Measurements from ENCODE around the gene USP12.
"Not testable (repeated sequence)": the region's sequence is repeated elsewhere in the genome, so short reads cannot be mapped to it uniquely, and the experiment has no call there.

USP12 gene

DNA sequence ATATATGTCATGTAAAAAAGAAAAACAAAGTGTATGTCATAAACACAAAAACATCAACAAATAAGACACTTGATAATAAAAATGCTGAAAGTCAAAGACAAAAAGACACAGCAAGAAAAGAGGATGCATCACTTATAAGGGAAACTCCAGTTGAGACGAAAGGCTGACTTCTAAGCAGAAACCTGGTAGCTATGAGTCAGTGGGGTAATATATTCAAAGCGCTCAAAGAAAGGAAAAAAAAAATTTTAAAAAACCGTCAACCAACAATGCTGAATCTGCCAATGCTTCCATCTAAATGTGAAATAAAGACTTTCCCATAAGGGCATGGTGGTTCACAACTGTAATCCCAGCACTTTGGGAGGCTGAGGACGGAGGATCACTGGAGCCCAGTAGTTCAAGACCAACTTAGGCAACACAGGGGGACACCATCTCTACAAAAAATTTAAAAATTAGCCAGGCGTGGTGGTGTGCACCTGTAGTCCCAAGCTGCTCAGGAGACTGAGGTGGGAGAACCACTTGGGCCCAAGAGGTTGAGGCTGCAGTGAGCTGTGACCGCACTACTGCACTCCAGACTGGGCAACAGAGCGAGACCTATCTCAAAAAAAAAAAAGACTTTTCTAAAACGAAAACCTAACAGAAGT is 24.0 kb downstream of the USP12 start:
- no peak for DNase-seq

DNA sequence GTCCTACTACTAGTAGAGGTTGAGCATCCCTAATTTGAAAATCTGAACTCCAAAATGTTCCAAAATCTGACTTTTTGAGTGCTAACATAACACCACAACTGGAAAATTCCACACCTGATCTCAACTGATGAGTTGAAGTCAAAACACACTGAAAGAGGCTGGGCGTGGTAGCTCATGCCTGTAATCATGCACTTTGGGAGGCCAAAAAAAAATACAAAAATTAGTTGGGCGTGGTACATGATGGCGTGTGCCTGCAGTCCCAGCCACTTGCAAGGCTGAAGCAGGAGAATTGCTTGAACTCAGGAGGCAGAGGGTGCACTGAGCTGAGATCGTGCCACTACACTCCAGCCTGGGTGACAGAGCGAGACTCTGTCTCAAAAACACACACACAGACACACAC is 29.9 kb downstream of the USP12 start:
- DNase-seq = no peak

DNA sequence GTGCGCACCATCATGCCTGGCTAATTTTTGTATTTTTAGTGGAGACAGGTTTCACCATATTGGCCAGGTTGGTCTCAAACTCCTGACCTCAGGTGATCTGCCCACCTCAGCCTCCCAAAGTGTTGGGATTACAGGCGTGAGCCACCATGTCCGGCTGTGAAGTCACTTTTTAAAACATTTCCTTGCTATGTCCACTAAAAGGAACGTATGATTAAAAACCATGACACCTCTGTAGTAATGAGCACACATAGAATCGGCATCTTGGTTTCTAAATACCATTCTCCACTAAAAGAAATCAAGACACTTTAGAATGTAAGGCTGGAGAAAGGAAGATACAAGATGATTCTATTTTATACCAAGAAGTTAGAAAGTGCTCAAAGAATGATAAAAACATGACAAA is 30.5 kb downstream of the USP12 start:
- DNase-seq = not testable (repeated sequence)

DNA sequence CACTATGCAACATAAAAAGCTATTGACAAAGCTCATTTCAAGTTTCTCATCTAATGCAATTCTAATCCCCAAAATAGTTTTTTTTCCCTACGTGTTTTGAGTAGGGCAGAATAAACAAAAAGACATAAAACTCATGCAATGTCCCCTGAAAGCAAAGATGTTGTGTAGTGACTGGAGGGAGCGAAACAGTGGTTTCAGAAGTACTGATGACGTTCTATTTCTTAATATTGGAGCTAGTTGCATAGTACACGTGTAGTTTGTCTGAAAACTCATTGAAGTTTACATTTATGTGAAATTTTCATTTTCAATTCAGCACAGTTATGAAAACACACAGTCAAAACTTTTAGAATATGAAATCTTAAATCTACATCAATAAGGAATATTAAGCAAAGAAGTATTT is 31.6 kb downstream of the USP12 start:
- no peak for DNase-seq

DNA sequence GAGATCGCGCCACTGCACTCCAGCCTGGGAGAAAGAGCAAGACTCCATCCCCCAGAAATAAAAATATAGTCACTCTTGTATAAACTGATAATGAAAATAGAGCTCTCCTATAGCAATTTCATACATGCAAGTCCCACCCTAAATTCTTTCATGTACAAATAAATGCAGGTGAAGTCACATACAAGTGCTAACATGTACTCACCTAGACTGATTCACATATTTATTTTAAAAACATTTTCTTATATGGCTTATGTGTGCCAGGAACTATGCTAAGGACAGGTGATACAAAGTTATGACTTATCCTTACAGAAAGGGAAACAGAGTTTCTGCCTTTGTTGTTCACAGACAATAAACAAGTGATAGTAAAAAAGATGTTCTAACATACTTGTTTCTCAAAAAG is 32.0 kb downstream of the USP12 start:
- no peak for DNase-seq

DNA sequence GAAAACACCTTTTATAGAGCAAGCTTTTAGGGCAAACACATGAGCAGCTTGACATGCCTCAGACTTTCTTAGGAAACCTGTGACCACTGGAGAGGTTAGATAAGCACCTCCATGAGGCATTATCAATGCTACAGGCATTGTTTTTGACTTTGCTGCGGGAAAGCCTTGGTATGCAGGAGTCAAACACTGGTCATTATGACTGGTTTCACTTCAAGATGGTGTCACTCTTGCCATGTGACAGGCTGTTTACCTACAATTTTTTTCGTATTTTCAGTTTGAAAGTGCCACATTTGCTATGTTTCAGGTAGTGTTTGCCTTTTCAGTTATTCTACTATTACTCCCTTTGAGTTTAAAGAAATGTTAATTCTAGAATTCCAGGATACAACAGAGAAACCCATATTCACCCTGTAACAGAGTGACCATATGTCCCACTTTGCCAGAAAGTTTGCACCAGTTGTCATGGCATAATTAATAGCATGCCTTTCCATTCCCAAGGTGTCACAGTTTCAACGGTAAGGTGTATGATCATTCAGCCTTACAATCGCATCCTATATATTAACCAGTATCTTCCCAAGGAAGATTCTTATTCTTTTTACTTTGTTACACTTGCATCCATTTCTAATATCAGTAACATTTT is 33.0 kb downstream of the USP12 start:
- no peak for DNase-seq

DNA sequence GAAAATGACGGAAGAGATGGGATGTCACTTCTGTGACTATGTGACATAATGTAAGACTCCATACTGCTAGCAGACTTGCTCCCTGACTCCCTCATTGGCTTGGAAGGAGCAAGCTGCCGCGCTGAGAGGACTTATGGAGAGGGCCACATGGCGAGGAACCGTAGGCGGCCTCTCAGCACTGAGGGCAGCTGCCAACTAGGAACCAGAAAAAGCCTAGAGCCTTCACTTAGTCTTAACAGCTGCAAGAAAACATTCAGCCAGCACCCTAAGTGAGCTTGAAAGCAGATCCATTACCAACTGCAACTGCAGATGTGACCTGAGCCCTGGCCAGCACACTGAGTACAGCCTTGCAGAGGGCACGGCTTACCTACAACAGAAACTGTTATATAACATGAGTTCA is 33.9 kb downstream of the USP12 start:
- DNase-seq = no peak

DNA sequence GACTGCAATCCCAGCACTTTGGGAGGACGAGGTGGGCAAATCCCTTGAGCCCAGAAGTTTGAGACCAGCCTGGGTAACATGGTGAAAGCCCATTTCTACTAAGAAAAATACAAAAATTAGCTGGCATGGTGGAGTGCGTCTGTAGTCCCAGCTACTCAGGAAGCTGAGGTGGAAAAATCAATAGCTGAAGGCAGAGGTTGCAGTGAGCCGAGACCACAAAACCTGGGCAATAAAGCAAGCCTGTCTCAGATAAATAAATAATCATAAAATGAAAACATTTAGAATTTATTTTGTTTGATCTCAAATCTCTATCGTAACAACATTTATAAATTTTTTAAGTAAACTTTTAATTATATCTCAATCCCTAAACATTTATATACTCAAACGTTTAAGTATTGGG is 36.6 kb downstream of the USP12 start:
- no peak for DNase-seq

DNA sequence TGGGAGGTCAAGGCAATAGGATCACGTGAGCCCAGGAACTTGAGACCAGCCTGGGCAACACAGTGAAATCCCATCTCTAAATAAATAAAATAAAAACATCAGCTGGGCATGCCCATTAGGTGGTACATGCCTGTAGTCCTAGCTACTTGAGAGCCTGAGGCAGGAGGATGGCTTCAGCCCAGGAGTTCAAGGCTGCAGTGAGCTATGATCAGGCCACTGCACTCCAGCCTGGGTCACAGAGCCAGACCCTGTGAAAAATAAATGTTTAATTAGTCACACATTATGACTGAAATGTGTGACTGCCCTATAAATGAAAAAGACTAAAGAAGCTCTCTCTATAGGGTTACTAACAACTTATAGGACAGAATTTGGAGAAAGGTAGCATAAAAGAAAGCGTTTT is 37.7 kb downstream of the USP12 start:
- no peak for DNase-seq

DNA sequence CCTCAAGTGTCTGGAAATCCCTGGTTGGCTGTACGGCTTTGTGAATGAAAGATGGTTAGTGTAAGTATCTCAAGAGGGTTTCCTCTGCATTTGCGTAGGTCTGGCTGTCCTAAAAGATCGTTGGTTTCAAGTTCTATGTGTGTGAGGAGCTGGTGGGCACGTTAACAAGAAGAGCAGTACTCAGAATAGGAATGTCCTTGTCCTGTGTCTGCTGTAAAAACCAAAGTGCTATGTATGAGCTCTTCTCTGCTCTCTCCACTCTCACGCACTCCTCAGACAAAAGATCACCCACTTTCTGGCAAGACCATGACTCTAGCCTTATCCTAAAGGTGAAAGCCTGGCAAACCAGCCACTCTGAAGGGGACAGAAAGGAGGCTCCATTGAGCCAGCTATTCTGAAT is 39.1 kb downstream of the USP12 start:
- no peak for DNase-seq

DNA sequence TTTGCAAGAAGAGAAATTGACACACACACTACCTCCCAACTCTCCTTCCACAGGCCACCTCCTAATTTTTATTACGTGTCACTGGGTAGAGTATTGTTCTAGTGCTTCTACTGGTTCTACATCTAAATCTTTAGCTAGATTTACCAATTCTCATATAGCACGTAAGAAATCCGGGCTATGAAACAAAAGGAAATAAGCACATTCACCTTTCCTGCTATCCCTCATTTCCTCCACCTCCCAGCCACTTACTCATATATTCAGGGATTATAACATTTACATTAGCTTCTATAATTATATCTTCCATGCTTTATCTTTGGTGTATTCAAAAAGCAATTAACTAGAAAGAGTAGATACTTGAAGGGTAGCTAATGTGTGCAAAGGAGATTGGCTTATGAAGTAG is 39.7 kb downstream of the USP12 start:
- no peak for DNase-seq

DNA sequence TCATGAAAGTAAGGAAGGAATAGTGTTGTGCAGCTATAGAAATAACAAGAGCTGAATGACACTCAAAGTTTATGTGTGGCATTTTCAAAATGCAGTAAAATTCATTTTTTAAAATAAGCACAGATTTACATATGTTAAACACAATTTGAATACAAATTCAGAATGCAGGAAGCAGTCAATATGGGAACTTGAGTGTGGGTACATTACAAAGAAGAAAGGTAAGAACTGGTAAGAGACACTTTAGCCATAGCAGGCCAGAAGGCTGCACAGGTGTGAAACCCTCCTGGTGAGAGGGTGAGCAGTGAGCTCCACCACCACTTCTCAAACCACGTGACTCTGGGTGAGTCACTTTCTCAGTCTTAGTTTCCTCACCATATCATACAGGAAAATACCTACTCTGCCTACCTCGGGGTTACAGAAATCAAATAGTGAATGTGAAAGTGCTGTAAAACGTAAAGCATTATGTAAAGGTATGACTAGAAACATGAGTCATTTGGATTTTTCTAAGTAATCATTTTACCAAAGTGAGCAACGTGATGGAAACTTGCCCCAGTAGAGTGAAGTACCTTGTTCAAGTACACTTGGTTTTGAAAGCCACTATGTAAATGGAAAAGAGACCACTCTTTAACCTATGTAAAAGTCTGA is 40.5 kb downstream of the USP12 start:
- no peak for DNase-seq

DNA sequence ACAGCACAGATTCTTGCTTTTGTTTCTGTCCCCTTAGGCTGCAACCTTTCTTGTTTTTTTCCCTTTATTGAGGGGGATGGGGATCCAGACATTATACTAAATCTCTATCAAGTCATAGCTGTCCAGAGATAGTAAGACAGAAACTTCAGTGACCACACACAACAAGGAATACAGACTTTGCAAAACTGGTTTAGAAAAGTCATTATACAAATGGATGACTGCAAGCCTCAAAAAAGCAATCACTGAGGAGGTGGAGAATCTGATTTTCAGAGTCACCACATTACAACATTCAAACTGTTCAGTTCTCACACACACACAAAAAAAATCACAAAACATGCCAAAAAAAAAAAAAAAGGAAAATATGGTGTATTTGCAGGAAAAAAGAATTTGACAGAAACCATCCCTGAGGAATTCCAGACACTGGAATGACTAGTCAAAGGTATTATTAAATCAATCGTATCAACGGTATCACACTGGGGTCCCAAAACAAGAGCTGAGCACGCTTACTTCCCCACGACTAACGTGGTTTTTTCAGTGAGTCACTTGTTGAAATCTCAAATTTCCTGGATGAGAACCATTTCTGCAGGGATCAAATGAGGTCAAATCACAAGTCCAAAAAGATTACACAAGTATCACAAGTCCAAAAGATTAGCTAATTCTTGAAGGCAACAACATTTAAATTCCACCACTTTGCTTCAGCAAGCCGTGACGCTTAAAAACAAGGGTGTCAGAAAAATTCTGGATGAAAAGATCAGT is 41.2 kb downstream of the USP12 start:
- no peak for DNase-seq

DNA sequence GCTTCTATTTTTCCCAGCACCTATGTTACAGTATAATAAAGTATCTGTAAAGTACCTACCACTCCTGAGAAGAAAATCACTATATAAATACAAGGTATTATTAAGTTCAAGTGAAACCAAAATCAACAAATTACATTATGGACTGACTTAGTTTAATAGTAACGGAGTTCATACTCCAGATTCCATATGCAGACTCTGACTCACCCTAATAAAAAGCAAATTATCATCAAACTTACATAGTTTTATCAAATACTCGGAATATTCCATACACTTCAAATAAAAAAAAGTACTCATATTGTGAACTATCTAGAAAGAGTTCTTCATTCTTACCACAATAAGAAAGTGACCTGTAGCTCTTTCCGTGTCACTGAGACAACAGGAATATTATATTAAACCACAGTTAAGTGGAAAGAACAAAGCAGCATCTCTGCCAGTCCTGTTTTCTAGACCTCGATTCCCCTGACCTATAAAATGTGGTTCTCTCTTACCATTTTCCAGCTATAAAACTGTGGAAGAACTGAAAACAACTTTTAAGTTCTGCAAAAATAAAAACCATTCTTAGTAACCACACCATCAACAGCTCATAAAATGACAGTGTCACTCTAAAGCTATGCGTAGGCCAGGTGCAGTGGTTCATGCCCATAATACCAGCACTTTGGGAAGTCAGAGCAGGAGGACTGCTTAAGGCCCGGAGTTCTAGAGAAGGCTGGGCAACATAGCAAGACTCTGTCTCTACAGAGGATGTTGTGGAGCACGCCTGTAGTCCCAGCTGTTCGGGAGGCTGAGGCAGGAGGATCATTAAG is 42.6 kb downstream of the USP12 start:
- DNase-seq = no peak

DNA sequence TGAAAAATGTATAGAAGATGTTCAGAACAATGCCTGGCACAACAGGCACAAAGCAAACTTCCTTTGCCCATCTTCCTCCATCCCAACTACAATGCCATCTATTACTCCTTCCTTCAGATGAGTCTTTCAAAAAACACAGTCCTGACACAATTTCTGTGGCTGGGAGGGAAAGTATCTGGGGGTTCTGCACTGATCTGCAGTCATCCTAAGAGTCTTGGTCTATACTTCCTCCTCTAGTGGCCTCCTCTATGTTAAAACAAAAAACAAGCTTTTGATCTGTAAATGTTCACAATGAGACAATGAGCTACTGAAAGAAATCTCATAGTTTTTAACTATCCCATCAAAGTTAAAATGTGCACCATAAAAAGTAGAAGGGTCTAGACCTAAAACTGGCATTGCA is 44.8 kb downstream of the USP12 start:
- no peak for DNase-seq

DNA sequence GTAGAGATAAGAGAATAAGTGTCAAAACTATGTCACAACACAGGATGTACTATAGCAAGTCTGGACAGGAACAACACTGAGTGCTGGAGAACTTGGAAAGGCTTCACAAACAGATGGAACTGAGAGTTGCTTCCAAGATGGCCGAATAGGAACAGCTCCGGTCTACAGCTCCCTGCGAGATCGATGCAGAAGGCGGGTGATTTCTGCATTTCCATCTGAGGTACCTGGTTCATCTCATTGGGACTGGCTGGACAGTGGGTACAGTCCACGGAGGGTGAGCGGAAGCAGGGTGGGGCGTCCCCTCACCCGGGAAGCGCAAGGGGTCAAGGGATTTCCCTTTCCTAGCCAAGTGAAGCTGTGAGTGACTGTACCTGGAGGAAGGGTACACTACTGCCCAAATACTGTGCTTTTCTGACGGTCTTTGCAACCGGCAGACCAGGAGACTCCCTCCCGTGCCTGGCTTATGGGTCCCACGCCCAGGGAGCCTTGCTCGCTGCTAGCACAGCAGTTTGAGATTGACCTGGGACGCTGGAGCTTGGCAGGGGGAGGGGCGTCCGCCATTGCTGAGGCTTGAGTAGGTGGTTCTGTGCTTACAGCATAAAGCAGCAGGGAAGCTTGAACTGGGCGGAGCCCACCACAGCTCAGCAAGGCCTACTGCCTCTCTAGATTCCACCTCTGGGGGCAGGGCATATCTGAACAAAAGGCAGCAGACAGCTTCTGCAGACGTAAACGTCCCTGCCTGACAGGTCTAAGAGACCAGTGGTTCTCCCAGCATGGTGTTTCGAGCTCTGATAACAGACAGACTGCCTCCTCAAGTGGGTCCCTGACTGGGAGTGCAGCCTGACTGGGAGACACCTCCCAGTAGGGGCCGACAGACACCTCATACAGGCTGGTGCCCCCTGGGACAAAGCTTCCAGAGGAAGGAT is 46.0 kb downstream of the USP12 start:
- DNase-seq = peak; percentile 59

DNA sequence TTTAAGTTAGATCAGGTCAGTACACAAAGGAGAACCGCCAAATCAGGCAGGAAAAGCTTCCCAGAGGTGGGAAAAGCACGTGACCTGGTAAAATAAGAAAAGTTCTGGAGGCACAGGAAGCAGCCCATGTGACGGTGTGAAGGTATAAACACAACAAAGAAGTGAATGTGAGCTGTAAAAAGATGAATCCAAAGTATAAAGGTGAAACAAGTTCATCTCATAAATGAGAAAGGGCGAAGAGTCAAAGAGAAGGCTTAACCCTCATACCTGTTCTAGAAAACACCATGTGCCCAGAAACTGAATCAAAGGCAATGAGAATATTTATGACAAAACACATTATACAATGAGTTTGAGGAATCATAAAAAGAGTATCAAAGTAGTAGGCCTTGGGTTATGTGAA is 47.0 kb downstream of the USP12 start:
- no peak for DNase-seq

DNA sequence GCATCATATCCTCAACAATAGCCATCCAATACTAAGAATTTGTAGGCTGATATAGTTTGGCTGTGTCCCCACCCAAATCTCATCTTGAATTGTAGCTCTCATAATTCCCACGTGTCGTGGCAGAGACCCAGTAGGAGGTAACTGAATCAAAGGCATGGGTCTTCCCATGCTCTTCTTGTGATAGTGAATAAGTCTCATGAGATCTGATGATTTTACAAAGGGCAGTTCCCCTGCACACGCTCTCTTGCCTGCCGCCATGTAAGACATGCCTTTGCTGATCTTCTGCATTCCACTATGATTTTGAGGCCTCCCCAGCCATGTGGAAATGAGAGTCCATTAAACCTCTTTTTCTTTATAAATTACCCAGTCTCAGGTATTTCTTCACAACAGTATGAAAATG is 48.2 kb downstream of the USP12 start:
- DNase-seq = not testable (repeated sequence)

DNA sequence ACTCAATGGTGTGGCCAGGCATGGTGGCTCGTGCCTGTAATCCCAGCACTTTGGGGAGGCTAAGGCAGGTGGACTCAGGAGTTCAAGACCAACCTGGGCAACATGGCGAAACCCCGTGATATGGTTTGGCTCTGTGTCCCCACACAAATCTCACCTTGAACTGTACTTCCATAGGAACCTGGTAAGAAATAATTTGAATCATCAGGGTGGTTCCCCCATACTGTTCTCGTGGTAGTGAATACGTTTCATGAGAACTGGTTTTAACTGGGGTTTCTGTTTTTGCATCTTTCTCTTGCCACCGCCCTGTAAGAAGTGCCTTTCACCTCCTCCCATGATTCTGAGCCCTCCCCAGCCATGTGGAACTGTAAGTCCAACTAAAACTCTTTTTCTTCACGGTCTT is 49.6 kb downstream of the USP12 start:
- DNase-seq = no peak

DNA sequence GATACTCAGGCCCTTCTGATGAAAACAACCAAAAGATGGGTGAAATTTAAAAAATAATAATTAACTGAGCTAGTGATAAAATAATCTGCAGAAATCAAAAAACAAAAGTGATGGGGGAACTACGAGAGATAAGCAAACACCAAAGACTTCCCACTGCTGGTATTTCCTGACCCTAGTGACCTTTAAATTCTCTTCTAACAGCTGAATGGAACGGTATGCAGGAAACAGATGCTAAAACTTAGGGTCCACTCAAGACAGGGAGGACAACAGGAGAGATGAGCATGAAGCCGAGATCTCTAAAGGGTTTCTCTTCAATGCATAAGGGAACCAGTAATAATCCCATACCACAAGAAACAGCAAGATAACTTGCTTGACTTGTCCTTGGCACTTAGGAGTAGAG is 50.8 kb downstream of the USP12 start:
- no peak for DNase-seq

DNA sequence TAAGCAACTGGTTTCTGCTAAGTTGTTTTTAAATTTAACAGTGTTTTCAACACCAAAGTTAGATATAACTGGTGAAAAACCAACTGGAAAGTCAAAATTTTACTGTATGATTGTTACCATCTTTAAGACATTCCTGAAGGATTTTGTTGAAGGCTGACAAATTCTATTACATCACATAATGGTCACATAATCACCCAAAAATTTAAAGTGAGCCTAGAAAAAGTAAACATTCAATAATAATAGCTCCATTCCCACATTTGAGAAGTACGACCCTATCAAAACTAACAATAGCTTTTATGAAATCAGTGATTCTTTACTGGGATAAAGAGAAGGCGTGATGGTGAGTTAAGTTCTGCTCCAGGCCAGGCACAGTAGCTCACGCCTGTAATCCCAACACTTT is 51.6 kb downstream of the USP12 start:
- DNase-seq = no peak
